Measurements from ENCODE around the gene NUP210L.

GRCh38 chr1:154192476-154192875, 37.6 kb upstream of the NUP210L start:
- TF ChIP-seq CTCF (IDR thresholded peaks at IDR 0.05): no peak
- TF ChIP-seq POLR2A (IDR thresholded peaks at IDR 0.05): no peak

Data from thyroid gland (tissue), 4 donors.